SH-SY5Y (cell line): ENCODE results near the gene MTCL1.

ENCODE experiments used
- GATA2 ChIP-seq: IDR thresholded peaks from 2 replicates; pipeline ENCODE4 v1.6.1; 2011; ENCODE audit warnings: mild to moderate bottlenecking, low read depth, low read length
- GATA3 ChIP-seq: IDR thresholded peaks from 2 replicates; pipeline ENCODE4 v1.6.1; 2011; ENCODE audit warnings: low read depth, mild to moderate bottlenecking, low read length, moderate library complexity

GRCh38 chr18:8770657-8771056 lies 65.3 kb downstream of the MTCL1 start:
- TF ChIP-seq GATA3 (no peak), GATA2 (no peak)
